Lower leg skin (tissue), 3 donors: Measurements from ENCODE around the gene NDFIP1.

Source experiments
- CTCF ChIP-seq, 3 donors: fragments of 450-650 bp; IDR thresholded peaks; one replicate each; pipeline ENCODE4 v1.5.1; 2016; ENCODE audit warnings: antibody characterized with exemption in 3 of 3, mild to moderate bottlenecking in 3 of 3, moderate library complexity in 2 of 3
- POLR2A ChIP-seq, 2 donors: fragments of 450-650 bp; IDR thresholded peaks; one replicate each; pipeline ENCODE4 v1.6.1; 2016 to 2017; ENCODE audit warnings: antibody characterized with exemption in 2 of 2, mild to moderate bottlenecking in 1 of 2, moderate library complexity in 1 of 2

GRCh38 chr5:142095651-142096330 lies 12.8 kb upstream of the NDFIP1 start:
- TF ChIP-seq CTCF (IDR thresholded peaks at IDR 0.05), result no peak
- no peak for TF ChIP-seq POLR2A (IDR thresholded peaks at IDR 0.05)
